DOHH2 (cell line): ENCODE measurements around the gene CHST1.

Experiments
- H3F3A ChIP-seq: fragments of 200-600 bp; sonication (generic), shearing (Covaris generic); 2 replicates; pipeline ENCODE4 v1.6.0; 2016; ENCODE audit warnings: antibody characterized with exemption, mild to moderate bottlenecking; ENCODE audit not compliant: control insufficient read depth, insufficient read depth
- H3K27ac ChIP-seq: fragments of 200-600 bp; sonication (generic); 2 replicates; pipeline ENCODE4 v1.5.1; 2014; ENCODE audit warnings: low read depth, mild to moderate bottlenecking, low read length, moderate library complexity
- H3K27me3 ChIP-seq: fragments of 200-600 bp; sonication (generic); 2 replicates; pipeline ENCODE4 v1.6.1; 2014; ENCODE audit warnings: mild to moderate bottlenecking, low read length, mixed read lengths; ENCODE audit not compliant: control insufficient read depth
- H3K36me3 ChIP-seq: fragments of 200-600 bp; sonication (generic); 2 replicates; pipeline ENCODE4 v1.6.1; 2014; ENCODE audit warnings: mild to moderate bottlenecking, low read length, moderate library complexity, mixed read lengths; ENCODE audit not compliant: control insufficient read depth
- H3K4me1 ChIP-seq: fragments of 200-600 bp; sonication (generic); 2 replicates; pipeline ENCODE4 v1.6.1; 2014; ENCODE audit warnings: mild to moderate bottlenecking, low read length, mixed read lengths; ENCODE audit not compliant: control insufficient read depth
- H3K4me2 ChIP-seq: fragments of 200-600 bp; sonication (generic); 2 replicates; pipeline ENCODE4 v1.6.0; 2014; ENCODE audit warnings: mild to moderate bottlenecking, low read length, moderate library complexity
- H3K4me3 ChIP-seq: fragments of 200-600 bp; sonication (generic); 2 replicates; pipeline ENCODE4 v1.5.1; 2014; ENCODE audit warnings: mild to moderate bottlenecking, low read length, mixed read lengths
- H3K79me2 ChIP-seq: fragments of 200-600 bp; sonication (generic); 2 replicates; pipeline ENCODE4 v1.6.1; 2014; ENCODE audit warnings: mild to moderate bottlenecking, low read length, mixed read lengths; ENCODE audit not compliant: control insufficient read depth
- H3K9me2 ChIP-seq: fragments of 200-600 bp; sonication (generic); replicated peaks from 2 replicates; pipeline ENCODE4 v1.6.1; 2014; ENCODE audit warnings: mild to moderate bottlenecking, low read length, mixed read lengths; ENCODE audit not compliant: control insufficient read depth
- H3K9me3 ChIP-seq: fragments of 200-600 bp; sonication (generic); 2 replicates; pipeline ENCODE4 v1.6.1; 2014; ENCODE audit warnings: antibody characterized with exemption, low read length, mixed read lengths; ENCODE audit not compliant: control insufficient read depth, insufficient read depth
- H4K20me1 ChIP-seq: fragments of 200-600 bp; sonication (generic); 2 replicates; pipeline ENCODE4 v1.6.0; 2014; ENCODE audit warnings: low read depth, mild to moderate bottlenecking, antibody characterized with exemption, low read length, moderate library complexity; ENCODE audit not compliant: control insufficient read depth, insufficient read depth
- EZH2phosphoT487 ChIP-seq: fragments of 200-600 bp; sonication (generic); IDR thresholded peaks from 2 replicates; pipeline ENCODE4 v1.6.1; 2017; ENCODE audit warnings: borderline replicate concordance, mild to moderate bottlenecking, antibody characterized with exemption, low read length, moderate library complexity, mixed read lengths
- TF ChIP-seq, protein P1 (sequence below): fragments of 200-600 bp; sonication (generic); IDR thresholded peaks from one replicate; pipeline ENCODE4 v1.5.1; 2014; ENCODE audit warnings: antibody characterized with exemption, mild to moderate bottlenecking, low read depth, low read length; ENCODE audit not compliant: poor library complexity, severe bottlenecking

The CHST1 gene

DNA sequence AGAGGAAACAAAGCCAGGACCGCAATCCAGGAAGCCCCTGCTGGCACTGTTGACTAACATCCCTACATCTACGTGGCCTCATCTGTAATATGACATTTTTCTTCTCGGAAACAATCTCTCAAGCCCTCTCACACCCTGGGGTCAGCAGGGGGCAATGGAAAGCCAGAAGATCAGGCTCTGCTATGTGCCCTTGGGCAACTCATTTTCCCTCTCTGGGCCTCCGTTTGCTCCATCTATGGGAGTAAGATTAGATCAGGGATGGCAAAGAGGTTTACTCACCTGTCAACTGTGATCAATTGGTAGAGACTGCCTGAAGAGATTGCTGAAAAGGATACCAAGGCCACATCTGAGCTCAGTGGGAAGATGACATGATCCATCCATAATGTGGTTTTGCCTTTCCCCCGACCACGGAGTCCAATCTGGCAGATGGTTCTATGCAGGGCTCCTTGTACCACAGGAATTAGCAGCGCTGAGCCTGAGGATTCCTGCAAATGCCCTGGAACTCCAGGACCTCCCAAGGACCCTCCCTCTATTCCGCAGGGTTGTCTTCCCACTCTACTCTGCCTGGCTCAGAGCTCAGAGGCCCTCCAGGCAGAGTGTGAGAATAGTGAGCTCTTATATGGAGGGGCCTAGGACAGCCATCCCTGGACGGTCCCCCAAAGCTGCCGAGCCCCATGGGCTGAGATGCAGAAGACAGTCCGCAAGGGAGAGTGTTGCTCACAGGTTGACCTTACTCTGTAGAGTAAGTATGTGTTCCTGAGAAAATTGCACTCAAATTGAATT is 66.1 kb downstream of the CHST1 start:
- H3K9me3 ChIP-seq = no peaks in the 10 kb centered on the region; the same call in 1 of the 2 replicates

More for the DNA sequence above, 66.1 kb downstream of the CHST1 start:
- Histone ChIP-seq H3K27ac (no peak overlapping the region), H3K4me1 (no peaks in the 10 kb centered on the region), H3K4me3 (no peak overlapping the region), H3K36me3 (no peaks in the 10 kb centered on the region), H3K9me2 (no peaks in the 10 kb centered on the region), H3F3A (no peaks in the 10 kb centered on the region), H3K4me2 (no peak overlapping the region), H3K27me3 (no peaks in the 10 kb centered on the region), H3K79me2 (no peaks in the 10 kb centered on the region), H4K20me1 (no peaks in the 10 kb centered on the region)
- TF ChIP-seq, protein P1, sequence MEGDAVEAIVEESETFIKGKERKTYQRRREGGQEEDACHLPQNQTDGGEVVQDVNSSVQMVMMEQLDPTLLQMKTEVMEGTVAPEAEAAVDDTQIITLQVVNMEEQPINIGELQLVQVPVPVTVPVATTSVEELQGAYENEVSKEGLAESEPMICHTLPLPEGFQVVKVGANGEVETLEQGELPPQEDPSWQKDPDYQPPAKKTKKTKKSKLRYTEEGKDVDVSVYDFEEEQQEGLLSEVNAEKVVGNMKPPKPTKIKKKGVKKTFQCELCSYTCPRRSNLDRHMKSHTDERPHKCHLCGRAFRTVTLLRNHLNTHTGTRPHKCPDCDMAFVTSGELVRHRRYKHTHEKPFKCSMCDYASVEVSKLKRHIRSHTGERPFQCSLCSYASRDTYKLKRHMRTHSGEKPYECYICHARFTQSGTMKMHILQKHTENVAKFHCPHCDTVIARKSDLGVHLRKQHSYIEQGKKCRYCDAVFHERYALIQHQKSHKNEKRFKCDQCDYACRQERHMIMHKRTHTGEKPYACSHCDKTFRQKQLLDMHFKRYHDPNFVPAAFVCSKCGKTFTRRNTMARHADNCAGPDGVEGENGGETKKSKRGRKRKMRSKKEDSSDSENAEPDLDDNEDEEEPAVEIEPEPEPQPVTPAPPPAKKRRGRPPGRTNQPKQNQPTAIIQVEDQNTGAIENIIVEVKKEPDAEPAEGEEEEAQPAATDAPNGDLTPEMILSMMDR = no peak
- TF ChIP-seq EZH2phosphoT487 = no peak
